GM19463 (cell line): Measurements from ENCODE around the gene GATA5.

ENCODE experiments used
- ATAC-seq: cut with Tn5 transposase; IDR thresholded peaks from one replicate; pipeline ENCODE4 v1.9.1; 2021; ENCODE audit warnings: mild to moderate bottlenecking, moderate library complexity; ENCODE audit not compliant: unreplicated experiment

GATA5 gene

DNA sequence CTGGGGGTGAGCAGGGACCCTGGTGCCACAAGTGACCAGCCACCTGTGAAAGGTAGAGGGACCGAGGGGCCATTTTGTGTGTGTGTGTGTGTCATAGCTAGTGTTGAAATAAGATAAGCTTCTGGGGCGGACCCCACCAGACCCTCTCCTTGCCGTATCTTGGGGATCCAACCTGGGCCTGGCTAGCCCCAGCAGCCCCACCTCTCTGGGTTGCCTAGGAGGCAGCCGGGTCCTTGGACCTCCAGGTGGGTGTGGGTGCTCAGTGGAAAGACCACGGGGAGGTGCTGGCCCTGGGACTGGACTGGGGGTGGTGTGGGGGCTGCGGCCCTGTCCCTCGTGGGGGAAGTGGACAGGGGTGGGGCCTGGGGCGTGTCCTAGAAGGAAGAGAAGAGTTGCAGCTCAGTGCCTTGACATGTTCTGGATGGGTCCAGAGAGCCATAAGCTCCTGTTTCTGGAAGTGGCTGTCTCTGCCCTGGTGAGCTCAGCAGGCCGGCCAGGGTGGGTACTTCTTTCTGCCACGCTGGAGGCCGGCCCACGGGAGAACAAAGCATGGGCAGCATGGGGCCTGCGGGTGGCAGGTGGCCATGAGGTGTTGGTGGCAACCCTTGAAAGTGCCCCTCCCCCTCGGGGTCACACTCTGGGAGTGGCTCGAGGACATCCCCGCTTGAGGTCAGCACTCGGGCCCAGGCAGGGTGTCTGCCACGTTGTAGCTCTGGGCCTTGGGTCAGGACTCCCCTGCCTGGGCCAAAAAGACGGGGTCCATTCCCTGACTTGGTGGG lies 56.9 kb downstream of the GATA5 start:
- no peak for ATAC-seq

DNA sequence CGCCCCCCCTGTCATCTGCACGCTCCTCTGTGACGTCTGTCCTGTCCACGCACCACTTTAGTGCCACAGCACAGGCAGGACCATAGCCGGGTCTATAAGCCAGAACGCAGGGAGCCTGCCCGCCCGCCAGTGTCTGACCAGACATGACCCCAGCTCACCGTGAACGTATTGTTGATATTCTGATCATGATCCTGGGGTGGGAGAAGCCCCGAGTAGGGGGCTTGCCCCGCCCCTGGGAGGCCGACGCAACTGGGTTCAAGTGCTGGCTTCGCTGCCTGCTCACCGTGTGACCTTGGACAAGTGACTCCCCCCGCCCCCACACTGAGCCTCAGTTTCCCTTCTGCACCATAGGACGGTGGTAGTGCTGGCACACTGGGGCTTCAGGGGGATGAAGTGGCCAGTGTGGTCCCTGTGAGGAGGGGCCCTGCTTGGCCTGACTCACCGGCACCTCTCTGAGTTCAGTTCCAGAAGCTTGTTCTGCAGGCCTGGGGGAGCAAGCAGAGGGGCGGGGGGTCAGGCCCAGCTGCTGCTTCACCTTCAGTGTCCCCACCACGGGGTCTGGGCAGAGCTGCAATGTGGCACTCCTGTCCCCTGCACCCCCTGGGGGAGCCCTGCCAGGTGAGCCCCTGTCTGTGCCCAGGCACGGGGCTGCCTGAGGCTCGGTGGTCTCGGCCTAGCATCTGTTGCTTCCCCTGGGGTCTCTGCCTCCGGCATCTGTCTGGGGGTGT lies 57.6 kb downstream of the GATA5 start:
- ATAC-seq: no peak

DNA sequence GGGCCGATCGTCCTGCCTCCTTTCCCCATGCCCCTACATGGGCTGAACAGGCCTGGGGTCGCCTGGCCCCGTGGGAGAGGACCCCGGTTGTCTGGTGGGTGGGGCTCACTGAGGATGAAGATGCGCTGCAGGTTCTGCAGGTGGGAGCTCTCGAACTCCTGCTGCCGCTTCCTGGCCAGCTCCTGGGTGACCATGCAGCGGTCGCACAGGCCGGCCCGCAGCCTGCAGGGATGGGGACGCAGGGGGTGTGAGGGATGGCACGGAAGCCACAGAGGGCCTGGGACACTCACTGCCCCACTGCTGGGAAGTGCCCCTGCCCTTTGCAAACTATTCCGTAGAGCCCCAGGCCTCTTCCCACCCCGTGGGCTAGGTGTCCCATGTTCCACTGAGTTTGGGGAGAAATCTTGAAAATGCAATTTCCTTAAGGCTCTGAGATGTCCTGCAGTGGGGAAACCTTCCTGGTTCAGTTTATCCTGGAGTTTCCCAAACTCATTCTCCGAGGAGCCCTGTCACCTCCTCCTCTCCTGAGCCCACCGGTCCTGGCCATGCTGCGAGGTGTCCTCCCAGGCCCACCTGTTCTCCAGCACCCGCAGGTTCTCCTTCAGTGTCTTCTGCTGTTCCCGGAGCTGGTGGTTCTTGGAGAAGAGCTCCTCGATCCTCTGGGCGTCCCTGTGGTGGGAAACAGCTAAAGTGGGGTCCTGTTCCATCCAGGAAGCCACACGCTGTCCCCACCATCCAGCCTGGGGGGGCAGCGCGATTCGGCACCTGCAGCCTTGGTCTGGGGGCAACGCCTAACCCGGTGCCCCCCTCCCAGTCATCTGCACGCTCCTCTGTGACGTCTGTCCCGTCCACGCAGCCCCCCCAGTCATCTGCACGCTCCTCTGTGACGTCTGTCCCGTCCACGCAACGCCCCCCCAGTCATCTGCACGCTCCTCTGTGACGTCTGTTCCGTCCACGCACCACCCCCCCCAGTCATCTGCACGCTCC lies 58.9 kb downstream of the GATA5 start:
- ATAC-seq: no peak

DNA sequence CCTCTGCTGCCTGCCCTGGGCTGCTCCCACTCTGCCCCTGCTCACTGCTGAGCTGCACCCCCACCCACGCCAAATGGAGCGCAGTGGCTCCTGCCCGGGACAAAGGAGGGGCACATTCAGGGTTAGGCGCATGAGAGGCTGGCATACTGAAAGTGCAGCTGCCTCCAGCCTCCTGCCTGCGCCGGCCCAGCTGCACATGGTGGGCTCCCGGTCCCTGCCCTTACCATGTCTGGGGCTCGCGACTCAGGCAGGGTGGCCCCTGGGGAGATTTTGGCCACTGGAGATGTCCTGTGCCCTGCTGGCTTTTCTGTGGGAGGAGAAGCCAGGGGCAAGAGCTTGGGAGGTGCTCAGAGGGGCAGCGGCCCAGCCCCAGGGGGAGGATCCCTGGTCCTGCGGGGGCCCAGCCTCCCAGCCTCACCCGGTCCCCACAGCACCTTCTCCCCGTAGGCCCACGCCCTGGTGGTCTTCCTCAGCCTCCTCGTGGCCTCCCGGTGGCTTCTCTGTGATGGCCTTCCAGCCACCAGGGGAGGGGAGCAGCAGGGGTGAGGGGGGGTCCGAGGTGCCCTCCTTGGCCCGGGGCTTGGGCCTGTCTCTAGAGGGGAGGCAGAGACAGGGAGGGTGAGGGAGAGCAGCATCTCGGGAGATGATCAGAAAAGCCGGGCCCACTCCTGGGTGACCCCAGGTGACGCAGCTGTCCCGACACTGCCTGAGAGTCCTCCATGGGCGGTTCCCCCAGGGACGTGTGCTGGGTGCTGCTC lies 60.3 kb downstream of the GATA5 start:
- ATAC-seq: no peak

DNA sequence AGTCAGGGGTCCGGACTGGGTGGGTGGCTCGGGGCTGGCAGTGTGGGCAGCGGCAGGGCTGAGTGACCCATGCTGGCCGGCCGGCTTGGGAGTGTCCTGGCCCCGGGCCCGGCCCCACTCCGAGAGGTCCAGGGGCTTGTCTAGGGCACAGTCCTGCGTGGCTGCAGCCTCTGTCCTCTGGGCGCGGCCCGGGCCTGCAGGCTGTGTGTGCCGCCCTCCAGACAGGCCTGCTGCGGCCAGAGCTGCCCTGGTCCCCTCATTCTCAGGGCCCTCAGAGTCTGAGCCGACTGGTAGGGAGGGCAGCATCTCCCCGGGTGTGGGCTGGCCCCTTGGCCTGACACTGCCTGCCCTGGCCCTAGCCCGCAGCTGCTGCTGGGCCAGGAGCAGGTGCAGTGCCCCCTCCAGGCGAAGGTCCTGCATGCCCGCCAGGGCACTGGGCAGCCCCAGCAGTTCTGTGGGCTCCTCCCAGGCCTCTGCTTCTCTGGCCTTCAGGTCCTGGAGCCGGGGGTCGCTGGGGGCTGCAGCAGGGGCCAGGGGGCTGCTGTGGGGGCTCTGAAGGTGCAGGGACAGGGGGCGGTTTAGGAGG lies 61.8 kb downstream of the GATA5 start:
- ATAC-seq: no peak
